Fibroblast of the aortic adventitia (primary cell): ENCODE measurements around the gene ADGRG6. TPM values are rescaled to one million over a fixed set of nuclear protein-coding genes. Genes with fewer than 3 reads are reported as not detected.
"Not testable (repeated sequence)": the region's sequence is repeated elsewhere in the genome, so short reads cannot be mapped to it uniquely, and the experiment has no call there.

Experiments
- DNase-seq: peaks from one replicate; pipeline ENCODE4 v3.0.0-alpha.2; 2010; ENCODE audit warnings: low read depth
- H3K4me3 ChIP-seq: 2 replicates; pipeline ENCODE4 v1.5.1; 2011; ENCODE audit warnings: low read depth, mild to moderate bottlenecking, control low read depth, low read length, moderate library complexity
- total RNA-seq: library from RNA; depleted of rRNA; stranded (reverse); fragments of >200 nt; gene quantifications from 2 replicates; pipeline ENCODE4 v1.2.3, GENCODE V29; 2012; ENCODE audit warnings: low replicate concordance
- TF ChIP-seq, protein P1 (sequence below): IDR thresholded peaks from 2 replicates; pipeline ENCODE4 v1.5.1; 2011; ENCODE audit warnings: mild to moderate bottlenecking, low read length, control low read depth, inconsistent platforms; ENCODE audit not compliant: insufficient read depth

Gene ADGRG6
- total RNA-seq, 1 donor = 1.7 TPM

DNA sequence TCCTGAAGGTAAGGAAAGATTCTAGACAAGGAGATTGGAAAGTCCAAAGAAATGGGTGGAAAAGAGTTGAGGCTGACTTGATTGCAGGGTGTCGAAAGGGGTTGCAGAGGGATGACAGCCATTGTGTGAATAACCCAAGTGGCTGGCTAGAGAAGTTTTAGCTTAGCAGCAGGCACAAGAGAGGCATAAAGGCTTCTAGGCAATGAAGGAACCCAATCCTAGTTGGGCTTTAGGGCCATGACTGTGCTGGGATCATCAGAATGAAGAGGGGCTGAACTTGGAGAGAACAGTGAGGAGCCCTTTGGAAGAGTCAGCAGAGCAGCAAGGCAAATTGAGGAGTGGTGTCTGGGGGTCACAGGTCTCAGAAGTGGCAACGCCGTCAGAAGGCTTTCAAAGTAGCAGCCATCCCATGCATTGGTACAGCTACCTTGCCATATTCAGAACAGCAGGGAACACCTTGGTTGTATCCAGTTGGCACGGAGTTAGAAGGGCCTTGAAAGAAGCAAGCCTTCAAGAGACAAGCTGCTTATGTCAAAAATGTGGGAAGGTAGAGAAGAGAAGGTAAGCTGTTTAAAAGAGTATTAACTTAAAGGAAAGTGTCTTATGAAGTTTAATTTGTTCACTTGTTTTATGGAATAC, 146.4 kb downstream of the ADGRG6 start:
- TF ChIP-seq, protein P1, sequence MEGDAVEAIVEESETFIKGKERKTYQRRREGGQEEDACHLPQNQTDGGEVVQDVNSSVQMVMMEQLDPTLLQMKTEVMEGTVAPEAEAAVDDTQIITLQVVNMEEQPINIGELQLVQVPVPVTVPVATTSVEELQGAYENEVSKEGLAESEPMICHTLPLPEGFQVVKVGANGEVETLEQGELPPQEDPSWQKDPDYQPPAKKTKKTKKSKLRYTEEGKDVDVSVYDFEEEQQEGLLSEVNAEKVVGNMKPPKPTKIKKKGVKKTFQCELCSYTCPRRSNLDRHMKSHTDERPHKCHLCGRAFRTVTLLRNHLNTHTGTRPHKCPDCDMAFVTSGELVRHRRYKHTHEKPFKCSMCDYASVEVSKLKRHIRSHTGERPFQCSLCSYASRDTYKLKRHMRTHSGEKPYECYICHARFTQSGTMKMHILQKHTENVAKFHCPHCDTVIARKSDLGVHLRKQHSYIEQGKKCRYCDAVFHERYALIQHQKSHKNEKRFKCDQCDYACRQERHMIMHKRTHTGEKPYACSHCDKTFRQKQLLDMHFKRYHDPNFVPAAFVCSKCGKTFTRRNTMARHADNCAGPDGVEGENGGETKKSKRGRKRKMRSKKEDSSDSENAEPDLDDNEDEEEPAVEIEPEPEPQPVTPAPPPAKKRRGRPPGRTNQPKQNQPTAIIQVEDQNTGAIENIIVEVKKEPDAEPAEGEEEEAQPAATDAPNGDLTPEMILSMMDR = no peak
- no peak for DNase-seq
- no peak overlapping the region for H3K4me3 ChIP-seq

DNA sequence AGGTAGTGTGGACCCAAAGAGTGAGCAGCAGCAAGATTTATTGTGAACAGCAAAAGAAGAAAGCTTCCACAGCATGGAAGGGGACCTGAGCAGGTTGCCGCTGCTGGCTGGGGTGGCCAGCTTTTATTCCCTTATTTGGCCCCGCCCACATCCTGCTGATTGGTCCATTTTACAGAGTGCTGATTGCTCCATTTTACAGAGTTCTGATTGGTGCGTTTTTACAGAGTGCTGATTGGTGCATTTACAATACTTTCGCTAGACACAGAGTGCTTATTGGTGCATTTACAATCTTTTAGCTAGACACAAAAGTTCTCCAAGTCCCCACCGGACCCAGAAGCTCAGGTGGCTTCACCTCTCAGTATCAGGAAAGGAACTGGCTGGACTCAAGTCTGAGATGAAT, 149.0 kb downstream of the ADGRG6 start:
- not testable (repeated sequence) for H3K4me3 ChIP-seq, DNase-seq

GRCh38 chr6:142452993-142453392, 151.2 kb downstream of the ADGRG6 start:
- no peak overlapping the region for H3K4me3 ChIP-seq
- TF ChIP-seq, protein P1 = no peak
- no peak for DNase-seq

DNA sequence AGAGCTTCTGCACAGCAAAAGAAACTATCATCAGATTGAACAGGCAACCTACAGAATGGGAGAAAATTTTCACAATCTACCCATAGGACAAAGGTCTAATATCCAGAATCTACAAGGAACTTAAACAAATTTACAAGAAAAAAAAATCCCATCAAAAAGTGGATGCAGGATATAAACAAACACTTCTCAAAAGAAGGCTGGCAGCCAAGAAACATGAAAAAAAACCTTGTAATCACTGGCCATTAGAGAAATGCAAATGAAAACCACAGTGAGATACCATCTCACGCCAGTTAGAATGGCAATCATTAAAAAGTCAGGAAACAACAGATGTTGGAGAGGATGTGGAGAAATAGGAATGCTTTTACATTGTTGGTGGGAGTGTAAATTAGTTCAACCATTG, 152.4 kb downstream of the ADGRG6 start:
- DNase-seq, H3K4me3 ChIP-seq: not testable (repeated sequence)

GRCh38 chr6:142454848-142455247, 153.0 kb downstream of the ADGRG6 start:
- DNase-seq, H3K4me3 ChIP-seq: not testable (repeated sequence)

DNA sequence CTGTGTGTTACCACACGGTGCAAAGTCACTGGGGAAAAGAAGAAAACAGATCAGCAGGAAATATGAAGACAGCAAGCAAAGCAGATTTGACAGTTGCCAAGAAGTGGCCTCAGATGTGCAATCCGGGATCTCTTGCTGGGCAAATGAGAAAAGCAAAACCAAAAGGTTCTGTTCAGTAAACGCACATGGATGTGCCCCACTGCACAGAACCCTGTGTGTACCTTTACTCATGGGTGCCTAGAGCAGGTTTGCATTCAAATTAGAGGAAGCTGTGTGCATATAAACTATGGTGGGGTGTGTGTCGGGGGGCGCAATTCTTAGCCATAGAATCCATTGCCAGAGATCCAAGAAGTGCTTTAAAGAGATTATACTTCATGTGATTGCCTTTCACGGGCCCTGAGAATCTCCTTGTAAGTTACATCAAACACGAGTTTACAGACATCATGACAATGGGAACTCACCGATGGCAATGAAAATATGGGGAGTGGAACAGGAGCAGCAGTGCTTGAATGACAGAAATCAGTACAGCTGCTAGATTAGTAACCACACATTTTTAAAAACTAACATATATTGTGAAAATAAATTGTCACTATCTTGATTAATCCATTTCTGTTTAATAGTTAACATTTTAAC, 154.3 kb downstream of the ADGRG6 start:
- H3K4me3 ChIP-seq = no peak overlapping the region
- TF ChIP-seq, protein P1 = no peak
- no peak for DNase-seq

- DNase-seq = no peak
- TF ChIP-seq, protein P1 = no peak
Measured at GRCh38 chr6:142457638-142458406, 156.0 kb downstream of the ADGRG6 start.

DNA sequence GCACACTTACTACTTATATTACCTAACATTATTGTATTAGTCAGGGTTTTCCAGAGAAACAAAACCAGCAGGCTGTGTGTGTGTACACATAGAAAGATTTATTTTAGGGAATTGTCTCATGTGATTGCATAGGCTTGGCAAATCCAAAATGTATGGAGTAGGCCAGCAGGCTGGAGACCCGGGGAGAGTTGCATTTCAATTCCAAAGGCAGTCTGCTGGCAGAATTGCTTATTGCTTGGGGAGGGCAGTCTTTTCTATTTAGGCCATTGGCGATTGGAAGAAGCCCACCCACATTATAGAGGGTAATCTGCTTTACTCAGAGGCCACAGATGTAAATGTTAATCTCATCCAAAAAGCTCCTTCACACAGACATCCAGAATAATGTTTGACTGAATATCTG, 157.0 kb downstream of the ADGRG6 start:
- no peak overlapping the region for H3K4me3 ChIP-seq
- TF ChIP-seq, protein P1 = no peak
- DNase-seq = no peak

More at GRCh38 chr6:142457638-142458406, 156.0 kb downstream of the ADGRG6 start:
- no peak overlapping the region for H3K4me3 ChIP-seq
